Esophagus squamous epithelium (tissue), 5 donors: ENCODE results near the gene MNS1. TPM values are rescaled to one million over a fixed set of nuclear protein-coding genes. Genes with fewer than 3 reads are reported as not detected.

Experiments used
- DNase-seq: peaks from one replicate; lab custom pipeline; 2025; lab: John Stamatoyannopoulos, UW
- H3K27ac ChIP-seq, 4 donors: fragments of 200-600 bp; sonication (generic); one replicate each; pipeline ENCODE4 v1.5.1; 2016 to 2019; ENCODE audit warnings: mild to moderate bottlenecking in 1 of 4
- H3K27me3 ChIP-seq, 4 donors: fragments of 200-600 bp; sonication (generic); 1 replicate in 3 of 4; 2 replicates in 1 of 4; pipeline versions ENCODE4 v1.5.1 to v1.6.0; 2017 to 2021; ENCODE audit warnings: antibody characterized with exemption in 1 of 4
- H3K36me3 ChIP-seq, 3 donors: fragments of 200-600 bp; sonication (generic); one replicate each; pipeline ENCODE4 v1.5.1; 2016 to 2019
- H3K4me1 ChIP-seq, 3 donors: fragments of 200-600 bp; sonication (generic); one replicate each; pipeline ENCODE4 v1.5.1; 2017 to 2019
- H3K4me3 ChIP-seq, 4 donors: fragments of 200-600 bp; sonication (generic); 1 replicate in 3 of 4; 2 replicates in 1 of 4; pipeline ENCODE4 v1.5.1; 2016 to 2019; ENCODE audit warnings: mild to moderate bottlenecking in 2 of 4, moderate library complexity in 1 of 4
- H3K9me3 ChIP-seq, 3 donors: fragments of 200-600 bp; sonication (generic); one replicate each; pipeline ENCODE4 v1.5.1; 2016 to 2019
- POLR2A ChIP-seq, 4 donors: fragments of 450-650 bp; IDR thresholded peaks; one replicate each; pipeline ENCODE4 v1.6.1; 2017; ENCODE audit warnings: antibody characterized with exemption in 4 of 4, mild to moderate bottlenecking in 4 of 4, moderate library complexity in 3 of 4
- WGBS, 2 donors: methylation state at CpG; one replicate each; pipeline ENCODE4 v1.1.5; 2018; 5-methylcytosine and 5-hydroxymethylcytosine counted together
- intact Hi-C: fragments of 100-400 bp; cut with DNase I; formaldehyde crosslinking; loops from one replicate; pipeline ENCODE4 v1.15.0; 2022
- total RNA-seq, 4 donors: library from RNA; depleted of rRNA; stranded (reverse); fragments of >200 nt; gene quantifications; one replicate each; pipeline ENCODE4 v1.1.0, GENCODE V29; 2016
- TF ChIP-seq, protein P1 (sequence below), 6 experiments: fragments of 450-650 bp in 4 of 6; fragments of 200-600 bp in 2 of 6; sonication (generic) in 2 of 6; IDR thresholded peaks; one replicate each; pipeline ENCODE4 v1.5.1; 2016 to 2019; ENCODE audit warnings: antibody characterized with exemption in 6 of 6, mild to moderate bottlenecking in 4 of 6, moderate library complexity in 4 of 6
- donor health status: DM: yes; HTN: yes; CAD: no.

The MNS1 gene
- total RNA-seq, 4 donors from 2014 or later, result 0.57 to 1.1 (median 0.98) TPM

DNA sequence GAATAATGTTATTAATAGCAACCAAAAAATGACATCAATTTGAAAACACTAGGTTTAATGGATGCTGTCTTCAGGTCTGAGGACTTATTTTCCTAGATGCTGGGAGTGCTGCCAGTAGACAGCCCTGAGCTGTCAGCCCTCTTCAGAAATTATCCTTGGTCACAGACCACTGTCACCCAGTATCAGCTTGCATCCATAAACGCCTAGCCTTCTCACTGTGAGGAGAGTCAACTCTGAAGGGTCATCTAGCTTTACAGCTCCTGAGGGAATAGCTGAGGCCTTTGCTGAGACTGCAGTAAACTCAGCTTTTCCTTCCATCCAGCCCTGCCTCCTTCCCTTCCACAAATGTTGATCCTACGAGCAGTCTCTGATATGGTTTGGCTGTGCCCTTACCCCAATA, 19.4 kb upstream of the MNS1 start:
- Histone ChIP-seq H3K9me3 (no peaks in the 10 kb centered on the region), H3K4me3 (no peak overlapping the region), H3K36me3 (no peaks in the 10 kb centered on the region), H3K27me3 (no peaks in the 10 kb centered on the region), H3K27ac (no peak overlapping the region), H3K4me1 (no peaks in the 10 kb centered on the region)
- intact Hi-C loops, result no loop called here
- WGBS, 2 donors, result 81% methylated on average over 2 of the region's 2 CpGs
- DNase-seq, result no peak
- TF ChIP-seq, protein P1, sequence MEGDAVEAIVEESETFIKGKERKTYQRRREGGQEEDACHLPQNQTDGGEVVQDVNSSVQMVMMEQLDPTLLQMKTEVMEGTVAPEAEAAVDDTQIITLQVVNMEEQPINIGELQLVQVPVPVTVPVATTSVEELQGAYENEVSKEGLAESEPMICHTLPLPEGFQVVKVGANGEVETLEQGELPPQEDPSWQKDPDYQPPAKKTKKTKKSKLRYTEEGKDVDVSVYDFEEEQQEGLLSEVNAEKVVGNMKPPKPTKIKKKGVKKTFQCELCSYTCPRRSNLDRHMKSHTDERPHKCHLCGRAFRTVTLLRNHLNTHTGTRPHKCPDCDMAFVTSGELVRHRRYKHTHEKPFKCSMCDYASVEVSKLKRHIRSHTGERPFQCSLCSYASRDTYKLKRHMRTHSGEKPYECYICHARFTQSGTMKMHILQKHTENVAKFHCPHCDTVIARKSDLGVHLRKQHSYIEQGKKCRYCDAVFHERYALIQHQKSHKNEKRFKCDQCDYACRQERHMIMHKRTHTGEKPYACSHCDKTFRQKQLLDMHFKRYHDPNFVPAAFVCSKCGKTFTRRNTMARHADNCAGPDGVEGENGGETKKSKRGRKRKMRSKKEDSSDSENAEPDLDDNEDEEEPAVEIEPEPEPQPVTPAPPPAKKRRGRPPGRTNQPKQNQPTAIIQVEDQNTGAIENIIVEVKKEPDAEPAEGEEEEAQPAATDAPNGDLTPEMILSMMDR (IDR thresholded peaks at IDR 0.05), result no peak
- TF ChIP-seq POLR2A (IDR thresholded peaks at IDR 0.05), result no peak

DNA sequence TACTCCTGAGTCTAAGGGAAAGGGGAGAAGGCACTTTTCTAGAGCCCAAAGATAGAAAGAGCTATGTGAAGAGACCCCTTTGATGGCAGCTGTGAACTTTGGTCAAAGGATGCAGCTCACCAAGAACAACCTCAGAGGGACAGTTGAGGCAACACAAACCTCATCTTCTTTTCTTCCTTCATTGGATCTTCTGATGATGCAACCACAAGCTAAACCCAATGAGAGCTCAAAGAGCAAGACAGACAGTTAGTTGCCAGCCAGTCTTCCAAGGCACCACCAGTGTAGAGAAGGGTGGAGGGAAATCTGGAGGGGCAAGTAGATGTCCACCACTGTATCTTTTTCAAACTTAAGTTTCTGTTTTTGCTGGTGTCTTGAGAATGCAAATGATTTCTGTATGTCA, 10.4 kb upstream of the MNS1 start:
- TF ChIP-seq, protein P1 (IDR thresholded peaks at IDR 0.05), result no peak
- H3K4me3 ChIP-seq, result no peak overlapping the region
- no peaks in the 10 kb centered on the region for H3K9me3 ChIP-seq

DNA sequence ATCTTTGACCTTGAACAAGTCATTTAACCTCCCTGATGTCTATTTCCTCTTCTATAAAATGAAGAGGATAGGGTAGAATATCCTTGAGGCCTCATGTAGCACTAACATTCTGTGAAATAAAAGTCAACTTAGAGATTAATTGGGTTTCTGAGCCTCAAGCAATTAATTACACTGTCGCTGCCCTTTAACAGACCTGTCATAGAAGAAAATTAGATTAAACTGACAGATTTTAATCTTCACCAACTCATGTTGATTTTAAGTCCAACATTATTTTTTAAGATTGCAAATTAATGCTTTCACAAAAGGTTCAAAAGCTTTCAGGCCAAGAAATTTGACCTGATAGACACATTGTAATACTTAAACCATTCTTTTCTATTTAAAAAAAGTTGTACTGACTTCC, 8.1 kb upstream of the MNS1 start:
- no peaks in the 10 kb centered on the region for H3K27me3 ChIP-seq
- no peak for DNase-seq
- no peaks in the 10 kb centered on the region for H3K9me3 ChIP-seq
- H3K4me1 ChIP-seq, result no peaks in the 10 kb centered on the region
- H3K4me3 ChIP-seq, result no peak overlapping the region
- no peak overlapping the region for H3K27ac ChIP-seq
- H3K36me3 ChIP-seq, result no peaks in the 10 kb centered on the region
- no peak for TF ChIP-seq POLR2A (IDR thresholded peaks at IDR 0.05)
- TF ChIP-seq, protein P1 (IDR thresholded peaks at IDR 0.05), result no peak
- intact Hi-C loops, result no loop called here
- WGBS, 2 donors, result 74 to 88% methylated on average over 1 of the region's 1 CpG

More for the DNA sequence above, 10.4 kb upstream of the MNS1 start:
- Histone ChIP-seq H3K27ac (no peak overlapping the region), H3K4me1 (no peaks in the 10 kb centered on the region), H3K36me3 (no peaks in the 10 kb centered on the region), H3K27me3 (no peaks in the 10 kb centered on the region)
- DNase-seq, result no peak
- intact Hi-C loops, result no loop called here

DNA sequence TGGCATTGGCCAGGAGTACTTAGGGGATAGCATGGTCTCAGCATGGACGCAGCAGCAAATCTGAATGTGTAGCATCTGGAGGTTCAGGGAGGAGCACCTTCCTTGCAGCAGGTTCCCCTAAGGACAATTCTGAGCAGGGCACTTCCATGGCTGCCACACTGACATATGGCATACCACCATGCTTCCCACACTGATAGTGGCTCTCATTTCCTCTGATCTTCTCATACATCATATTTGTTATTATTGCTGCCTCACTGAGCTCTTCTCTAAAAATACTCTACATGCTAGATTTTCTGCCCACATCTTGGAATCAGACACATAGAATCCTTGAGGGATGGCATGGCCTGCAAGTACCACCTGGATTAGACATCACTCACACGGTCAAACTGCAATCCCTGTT, 7.3 kb upstream of the MNS1 start:
- 86 to 98% methylated on average over 2 of the region's 2 CpGs for whole genome bisulfite sequencing, 2 donors
- Histone ChIP-seq H3K9me3 (no peaks in the 10 kb centered on the region), H3K36me3 (no peaks in the 10 kb centered on the region), H3K27ac (no peak overlapping the region), H3K27me3 (no peaks in the 10 kb centered on the region), H3K4me3 (no peak overlapping the region), H3K4me1 (no peaks in the 10 kb centered on the region)
- intact Hi-C loops, result no loop called here
- DNase-seq, result no peak
- TF ChIP-seq, protein P1 (IDR thresholded peaks at IDR 0.05), result no peak
- TF ChIP-seq POLR2A (IDR thresholded peaks at IDR 0.05), result no peak

DNA sequence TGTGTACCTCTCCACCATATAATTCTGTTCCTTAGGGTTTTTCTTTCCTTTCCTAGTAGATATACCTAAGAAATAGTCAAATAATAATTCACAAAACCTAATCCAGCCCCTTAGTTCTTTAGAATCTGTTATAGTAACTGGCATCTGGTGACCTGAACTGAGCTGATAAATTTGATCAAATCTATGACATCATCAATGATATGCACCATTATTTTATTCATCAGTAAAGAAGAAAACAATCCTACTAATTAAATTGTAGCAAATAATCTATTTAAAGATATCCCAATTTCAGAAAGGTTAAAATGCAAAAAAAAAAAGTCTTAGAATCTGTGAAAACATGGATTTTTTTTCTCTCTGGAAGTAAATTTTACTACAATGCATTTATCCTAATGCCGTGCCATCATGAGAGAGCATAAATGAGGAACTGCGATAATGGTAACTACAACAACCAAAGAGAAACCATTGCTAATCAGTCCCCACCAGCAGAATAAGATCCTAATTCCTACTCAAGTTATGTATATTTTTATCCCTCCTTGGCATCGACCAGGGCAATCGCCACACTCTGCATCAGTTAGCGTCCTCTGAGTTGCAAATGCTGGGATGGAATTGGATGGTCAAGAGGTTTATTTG, 6.6 kb upstream of the MNS1 start:
- H3K36me3 ChIP-seq, result no peaks in the 10 kb centered on the region
- TF ChIP-seq, protein P1 (IDR thresholded peaks at IDR 0.05), result no peak
- no peak for TF ChIP-seq POLR2A (IDR thresholded peaks at IDR 0.05)
- no peak for DNase-seq
- H3K27me3 ChIP-seq, result no peaks in the 10 kb centered on the region
- no peaks in the 10 kb centered on the region for H3K4me1 ChIP-seq
- no peaks in the 10 kb centered on the region for H3K9me3 ChIP-seq
- intact Hi-C loops, result no loop called here
- WGBS, 2 donors, result 81 to 85% methylated on average over 5 of the region's 5 CpGs
- no peak overlapping the region for H3K27ac ChIP-seq
- H3K4me3 ChIP-seq, result no peak overlapping the region
